CD14-positive monocyte (primary cell): ENCODE results near the gene SYT7. TPM values are rescaled to one million over a fixed set of nuclear protein-coding genes. Genes with fewer than 3 reads are reported as not detected.

ENCODE experiments used
- DNase-seq, 3 donors: peaks; one replicate each; pipeline ENCODE4 v3.0.0-alpha.2; 2011 to 2022
- H2AFZ ChIP-seq: 2 replicates; pipeline ENCODE4 v1.6.0; 2012; ENCODE audit warnings: mild to moderate bottlenecking, low read depth, low read length, inconsistent platforms; ENCODE audit not compliant: insufficient read depth, poor library complexity, severe bottlenecking
- H3K27ac ChIP-seq, 2 donors: 1 replicate in 1 of 2; 2 replicates in 1 of 2; pipeline ENCODE4 v1.5.1; 2012 to 2013; ENCODE audit warnings: low read length in 2 of 2, control low read depth in 1 of 2, inconsistent platforms in 1 of 2, low read depth in 1 of 2, mild to moderate bottlenecking in 1 of 2
- H3K27me3 ChIP-seq, 2 donors: one replicate each; pipeline versions ENCODE4 v1.6.0 to v1.6.1; 2011 to 2013; ENCODE audit warnings: low read length in 2 of 2; ENCODE audit not compliant: control insufficient read depth in 2 of 2, insufficient read depth in 2 of 2
- H3K36me3 ChIP-seq, 2 donors: replicated peaks in 1 of 2; 1 replicate in 1 of 2; 2 replicates in 1 of 2; pipeline versions ENCODE4 v1.5.1 to v1.6.1; 2012 to 2013; ENCODE audit warnings: low read length in 2 of 2, control low read depth in 1 of 2, inconsistent platforms in 1 of 2, mild to moderate bottlenecking in 1 of 2; ENCODE audit not compliant: insufficient read depth in 2 of 2, control insufficient read depth in 1 of 2
- H3K4me1 ChIP-seq, 2 donors: 1 replicate in 1 of 2; 2 replicates in 1 of 2; pipeline versions ENCODE4 v1.5.1 to v1.6.1; 2012 to 2013; ENCODE audit warnings: low read length in 2 of 2, control low read depth in 1 of 2, inconsistent platforms in 1 of 2, mild to moderate bottlenecking in 1 of 2, moderate library complexity in 1 of 2; ENCODE audit not compliant: insufficient read depth in 2 of 2, control insufficient read depth in 1 of 2
- H3K4me2 ChIP-seq: replicated peaks from 2 replicates; pipeline ENCODE3; 2012; ENCODE audit warnings: low read length, moderate library complexity, mild to moderate bottlenecking; ENCODE audit not compliant: poor library complexity, severe bottlenecking; ENCODE audit errors: extremely low read depth
- H3K4me3 ChIP-seq, 3 experiments: fragments of 200-600 bp in 1 of 3; sonication (generic) in 1 of 3; replicated peaks in 1 of 3; 1 replicate in 2 of 3; 2 replicates in 1 of 3; pipeline ENCODE4 v1.5.1; 2011 to 2013; ENCODE audit warnings: low read length in 3 of 3, mild to moderate bottlenecking in 3 of 3, control low read depth in 2 of 3, low read depth in 2 of 3, inconsistent platforms in 1 of 3, moderate library complexity in 1 of 3
- H3K79me2 ChIP-seq: 2 replicates; pipeline ENCODE4 v1.6.0; 2012; ENCODE audit warnings: mild to moderate bottlenecking, control low read depth, inconsistent platforms, low read length, moderate library complexity; ENCODE audit not compliant: insufficient read depth
- H3K9ac ChIP-seq: 2 replicates; pipeline ENCODE4 v1.6.0; 2017; ENCODE audit warnings: low read length, mild to moderate bottlenecking; ENCODE audit not compliant: insufficient read depth, poor library complexity, severe bottlenecking
- H3K9me3 ChIP-seq, 2 donors: replicated peaks in 1 of 2; 1 replicate in 1 of 2; 2 replicates in 1 of 2; pipeline versions ENCODE4 v1.5.1 to v1.6.1; 2012 to 2013; ENCODE audit warnings: low read length in 2 of 2, control low read depth in 1 of 2; ENCODE audit not compliant: control insufficient read depth in 1 of 2, insufficient read depth in 1 of 2
- H4K20me1 ChIP-seq: 2 replicates; pipeline ENCODE4 v1.6.0; 2012; ENCODE audit warnings: mild to moderate bottlenecking, low read length, control low read depth, moderate library complexity; ENCODE audit not compliant: insufficient read depth
- H3K27ac Mint-ChIP-seq, 7 donors: one replicate each; pipeline ENCODE4 v1.8.0; 2020; ENCODE audit warnings: mild to moderate bottlenecking in 7 of 7, mixed read lengths in 7 of 7, moderate library complexity in 6 of 7, inconsistent platforms in 2 of 7
- H3K27me3 Mint-ChIP-seq, 3 donors: one replicate each; pipeline ENCODE4 v1.8.0; 2021 to 2022; ENCODE audit warnings: low read depth in 3 of 3, mild to moderate bottlenecking in 3 of 3, mixed read lengths in 3 of 3, moderate library complexity in 3 of 3, inconsistent platforms in 1 of 3
- H3K36me3 Mint-ChIP-seq, 2 donors: one replicate each; pipeline ENCODE4 v1.8.0; 2020; ENCODE audit warnings: mixed read lengths in 2 of 2, inconsistent platforms in 1 of 2, mild to moderate bottlenecking in 1 of 2
- H3K4me1 Mint-ChIP-seq: one replicate; pipeline ENCODE4 v1.8.0; 2020; ENCODE audit warnings: mild to moderate bottlenecking, mixed read lengths
- H3K4me3 Mint-ChIP-seq, 2 donors: one replicate each; pipeline ENCODE4 v1.8.0; 2020; ENCODE audit warnings: mild to moderate bottlenecking in 2 of 2, mixed read lengths in 2 of 2, moderate library complexity in 1 of 2
- H3K9me3 Mint-ChIP-seq, 7 donors: one replicate each; pipeline ENCODE4 v1.8.0; 2020 to 2022; ENCODE audit warnings: mixed read lengths in 7 of 7, mild to moderate bottlenecking in 6 of 7, moderate library complexity in 6 of 7, inconsistent platforms in 2 of 7
- CTCF ChIP-seq: fragments of 200-600 bp; IDR thresholded peaks from one replicate; pipeline ENCODE4 v1.8.0; 2022; ENCODE audit warnings: antibody characterized with exemption, mild to moderate bottlenecking
- WGBS: methylation state at CpG from one replicate; pipeline ENCODE4 v1.1.5; 2013; ENCODE audit warnings: missing lambda C conversion rate; ENCODE audit not compliant: insufficient coverage; 5-methylcytosine and 5-hydroxymethylcytosine counted together
- intact Hi-C, 2 donors: fragments of 100-400 bp; cut with micrococcal nuclease; formaldehyde crosslinking; loops; one replicate each; pipeline versions ENCODE4 v1.15.0 to v1.15.1; 2023
- polyA plus RNA-seq, 3 donors: library from polyadenylated mRNA; depleted of rRNA in 1 of 3; unstranded in 2 of 3; stranded (reverse) in 1 of 3; fragments of 300-500 nt in 2 of 3; fragments of >200 nt in 1 of 3; fragmentation: Illumina TruSeq in 2 of 3; gene quantifications; 1 replicate in 2 of 3; 2 replicates in 1 of 3; pipeline ENCODE4 v1.2.3, GENCODE V29; 2012 to 2021

Gene SYT7
- polyA plus RNA-seq, 3 donors = not detected

GRCh38 chr11:61505106-61505505 lies 75.8 kb downstream of the SYT7 start:
- 86% methylated on average over 3 of the region's 5 CpGs for WGBS

GRCh38 chr11:61503135-61503770 lies 77.6 kb downstream of the SYT7 start:
- Mint-ChIP-seq H3K4me3 (no peak overlapping the region), H3K36me3 (peaks cover 0 to 1% of the 10 kb centered on the region in 2 donors), H3K27ac (no peak overlapping the region), H3K27me3 (peaks cover 30 to 40% (median 32%) of the 10 kb centered on the region in 3 donors), H3K9me3 (peaks cover 0 to 11% (median 3%) of the 10 kb centered on the region in 7 donors), H3K4me1 (peaks cover 6% of the 10 kb centered on the region)
- intact Hi-C loops = no loop called here
- H3K9me3 ChIP-seq = peaks cover 0 to 5% of the 10 kb centered on the region in 2 donors
- no peaks in the 10 kb centered on the region for H3K79me2 ChIP-seq
- DNase-seq = no peak
- H3K27me3 ChIP-seq = peaks cover 15 to 29% of the 10 kb centered on the region in 2 donors
- H3K36me3 ChIP-seq = no peaks in the 10 kb centered on the region
- no peak overlapping the region for H3K27ac ChIP-seq
- no peak for TF ChIP-seq CTCF
- no peak overlapping the region for H3K4me2 ChIP-seq
- H2AFZ ChIP-seq = no peak overlapping the region
- no peak overlapping the region for H3K4me3 ChIP-seq
- no CpG with 5 or more reads among the region's 8 CpGs for WGBS
- no peak overlapping the region for H3K9ac ChIP-seq
- peaks cover 3 to 6% of the 10 kb centered on the region in 2 donors for H3K4me1 ChIP-seq
- no peaks in the 10 kb centered on the region for H4K20me1 ChIP-seq

More at GRCh38 chr11:61505106-61505505, 75.8 kb downstream of the SYT7 start:
- intact Hi-C loops = no loop called here
- Histone ChIP-seq H3K4me3 (no peak overlapping the region), H3K27me3 (peaks cover 26 to 38% of the 10 kb centered on the region in 2 donors), H4K20me1 (no peaks in the 10 kb centered on the region), H3K4me2 (no peak overlapping the region), H3K9me3 (peaks cover 0 to 13% of the 10 kb centered on the region in 2 donors), H3K36me3 (no peaks in the 10 kb centered on the region), H3K27ac (no peak overlapping the region), H3K79me2 (no peaks in the 10 kb centered on the region), H2AFZ (no peak overlapping the region), H3K9ac (no peak overlapping the region), H3K4me1 (peaks cover 4 to 21% of the 10 kb centered on the region in 2 donors)
- Mint-ChIP-seq H3K9me3 (peaks cover 0 to 16% (median 4%) of the 10 kb centered on the region in 7 donors), H3K27me3 (peaks cover 45 to 47% (median 46%) of the 10 kb centered on the region in 3 donors), H3K27ac (no peak overlapping the region), H3K36me3 (peaks cover 0 to 1% of the 10 kb centered on the region in 2 donors), H3K4me3 (no peak overlapping the region), H3K4me1 (peaks cover 9% of the 10 kb centered on the region)
- no peak for TF ChIP-seq CTCF
- no peak for DNase-seq
